ENCODE data around the gene DPP6. TPM values are rescaled to one million over a fixed set of nuclear protein-coding genes. Genes with fewer than 3 reads are reported as not detected.

DPP6 gene
- total and polyA plus RNA-seq, 9 donors, result 0.22 to 3.9 (median 1.3) TPM; not detected in 1

- no peak overlapping the region for H3K27ac ChIP-seq
- H3K4me1 ChIP-seq (ENCODE audit: insufficient read depth), result no peaks in the 10 kb centered on the region
- H3K36me3 ChIP-seq, result no peaks in the 10 kb centered on the region
- TF ChIP-seq POLR2A (IDR thresholded peaks at IDR 0.05) (no peak), EP300 (IDR thresholded peaks at IDR 0.05) (no peak), CTCF (IDR thresholded peaks at IDR 0.05) (no peak)
- DNase-seq, result no peak
- H3K9me3 ChIP-seq, result no peaks in the 10 kb centered on the region
- no peak overlapping the region for H3K4me3 ChIP-seq
- H3K27me3 ChIP-seq, result no peaks in the 10 kb centered on the region
- intact Hi-C loops (cut with DNase I), result no loop called here
- WGBS, 3 donors, result 32 to 49% (median 43%) methylated on average over 13 of the region's 13 CpGs
Observed at GRCh38 chr7:154836021-154836448, 783.8 kb downstream of the DPP6 start.

DNA sequence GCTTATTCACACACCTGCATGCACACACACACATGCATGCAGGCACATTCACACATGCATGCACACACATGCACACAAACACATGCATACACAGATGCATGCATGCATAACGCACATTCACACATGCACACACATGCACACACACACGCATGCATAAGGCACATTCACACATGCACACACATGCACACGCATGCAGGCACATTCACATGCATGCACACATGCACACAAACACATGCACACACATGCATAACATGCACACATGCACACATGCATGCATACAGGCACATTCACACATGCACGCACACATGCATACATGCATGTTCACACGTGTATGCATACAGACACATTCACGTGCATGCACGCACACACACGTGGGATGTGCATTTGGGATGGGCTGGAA is 784.9 kb downstream of the DPP6 start:
- H3K36me3 ChIP-seq, result no peaks in the 10 kb centered on the region
- no peak overlapping the region for H3K27ac ChIP-seq
- intact Hi-C loops (cut with DNase I), result no loop called here
- no peak overlapping the region for H3K4me3 ChIP-seq
- no peaks in the 10 kb centered on the region for H3K4me1 ChIP-seq (ENCODE audit: insufficient read depth)
- TF ChIP-seq CTCF (IDR thresholded peaks at IDR 0.05), result no peak
- TF ChIP-seq POLR2A (IDR thresholded peaks at IDR 0.05), result no peak
- no peak for TF ChIP-seq EP300 (IDR thresholded peaks at IDR 0.05)
- H3K9me3 ChIP-seq, result no peaks in the 10 kb centered on the region
- DNase-seq, result no peak
- WGBS, 3 donors, result 88 to 97% (median 91%) methylated on average over 8 of the region's 8 CpGs
- H3K27me3 ChIP-seq, result no peaks in the 10 kb centered on the region

DNA sequence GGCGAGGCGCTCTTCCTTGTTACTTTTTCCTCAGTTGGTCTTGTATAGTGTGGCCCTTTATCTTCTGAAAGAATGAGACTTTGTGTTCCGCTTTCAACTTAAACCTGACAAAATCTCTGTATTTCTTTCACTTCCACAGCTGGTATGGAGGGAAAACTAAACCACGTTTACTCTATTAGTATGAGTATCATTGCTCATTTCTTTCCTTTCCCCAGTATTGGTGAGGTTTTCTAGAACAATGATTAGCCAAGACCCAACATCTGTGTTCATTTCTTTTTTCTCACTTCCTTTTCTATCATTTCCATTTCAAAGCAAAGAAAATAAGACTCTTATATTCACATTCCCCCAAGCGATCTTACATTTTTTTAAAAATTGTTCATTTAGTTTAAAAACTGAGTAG is 785.4 kb downstream of the DPP6 start:
- no peaks in the 10 kb centered on the region for H3K9me3 ChIP-seq
- H3K27me3 ChIP-seq, result no peaks in the 10 kb centered on the region
- TF ChIP-seq CTCF (IDR thresholded peaks at IDR 0.05) (no peak), POLR2A (IDR thresholded peaks at IDR 0.05) (no peak), EP300 (IDR thresholded peaks at IDR 0.05) (no peak)
- no peak overlapping the region for H3K27ac ChIP-seq
- H3K4me1 ChIP-seq (ENCODE audit: insufficient read depth), result no peaks in the 10 kb centered on the region
- WGBS, 3 donors, result 81 to 89% (median 87%) methylated on average over 5 of the region's 5 CpGs
- no peaks in the 10 kb centered on the region for H3K36me3 ChIP-seq
- DNase-seq, result no peak
- H3K4me3 ChIP-seq, result no peak overlapping the region
- intact Hi-C loops (cut with DNase I), result no loop called here

DNA sequence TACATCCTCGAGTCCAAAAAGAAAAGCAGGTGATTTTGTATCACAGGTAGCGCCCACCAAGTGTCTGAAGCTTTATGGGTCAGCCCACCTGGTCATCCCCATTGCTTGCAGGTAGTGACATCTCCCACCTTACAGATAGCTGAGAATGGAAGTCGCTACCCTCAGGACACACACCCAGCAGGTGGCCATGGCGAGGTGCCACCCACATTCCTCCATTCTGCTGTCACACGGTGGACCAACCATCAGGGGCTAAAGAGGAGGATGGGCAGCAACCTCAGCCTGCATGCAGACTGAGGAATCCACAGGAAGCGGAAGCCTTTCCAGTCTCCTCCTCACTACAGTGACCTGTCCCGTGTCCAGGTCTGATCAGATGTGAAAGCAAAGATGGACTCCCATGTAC is 787.9 kb downstream of the DPP6 start:
- H3K27ac ChIP-seq, result no peak overlapping the region
- DNase-seq, result no peak
- H3K4me3 ChIP-seq, result no peak overlapping the region
- TF ChIP-seq CTCF (IDR thresholded peaks at IDR 0.05) (no peak), EP300 (IDR thresholded peaks at IDR 0.05) (no peak)
- no peaks in the 10 kb centered on the region for H3K27me3 ChIP-seq
- H3K9me3 ChIP-seq, result no peaks in the 10 kb centered on the region
- H3K36me3 ChIP-seq, result no peaks in the 10 kb centered on the region
- WGBS, 3 donors, result 82 to 84% (median 82%) methylated on average over 7 of the region's 7 CpGs
- intact Hi-C loops (cut with DNase I), result no loop called here
- no peaks in the 10 kb centered on the region for H3K4me1 ChIP-seq (ENCODE audit: insufficient read depth)

Data from ovary (tissue), 9 donors.